ENCODE results near the gene STRIP2. TPM values are rescaled to one million over a fixed set of nuclear protein-coding genes. Genes with fewer than 3 reads are reported as not detected.
"Not testable (repeated sequence)": the region's sequence is repeated elsewhere in the genome, so short reads cannot be mapped to it uniquely, and the experiment has no call there.

Gene STRIP2
- total and polyA plus RNA-seq, 3 experiments from 2014 or later = 21.0 to 25.0 TPM; not detected in 1

DNA sequence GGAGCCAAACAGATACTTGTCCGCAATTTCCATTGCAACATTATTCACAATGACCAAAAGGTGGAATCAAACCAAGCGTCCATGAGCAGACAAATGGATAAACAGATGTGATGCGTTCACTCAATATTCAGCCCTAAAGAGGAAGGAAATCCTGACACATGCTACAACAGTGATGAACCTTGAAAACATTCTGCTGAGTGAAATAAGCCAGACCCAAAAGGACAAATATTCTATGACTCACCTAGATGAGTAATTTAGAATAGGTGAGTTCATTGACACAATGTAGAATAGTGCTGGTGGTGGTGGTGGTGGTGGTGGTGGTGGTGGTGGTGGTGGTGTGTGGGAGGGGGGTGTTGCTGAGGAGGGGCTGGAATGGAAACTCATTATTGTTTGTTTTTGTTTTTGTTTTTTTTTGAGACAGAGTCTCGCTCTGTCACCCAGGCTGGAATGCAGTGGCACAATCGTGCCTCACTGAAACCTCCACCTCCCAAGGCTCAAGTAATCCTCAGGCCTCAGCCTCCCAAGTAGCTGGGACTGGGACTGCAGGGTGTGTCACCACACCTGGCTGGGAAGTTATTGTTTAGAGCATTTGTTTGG, 96.7 kb downstream of the STRIP2 start:
- Histone ChIP-seq H3K4me1 (ENCODE audit: insufficient read depth, low read length) (peaks cover 8% of the 10 kb centered on the region), H3K9me3 (ENCODE audit: low read length) (no peaks in the 10 kb centered on the region), H3K27me3 (ENCODE audit: insufficient read depth, low read length, poor library complexity, severe bottlenecking) (no peaks in the 10 kb centered on the region), H3K4me3 (ENCODE audit: low read length) (no peak overlapping the region), H3K36me3 (ENCODE audit: insufficient read depth, low read length) (no peaks in the 10 kb centered on the region), H3K27ac (ENCODE audit: low read depth, low read length) (no peak overlapping the region)
- Mint-ChIP-seq H3K27me3 (no peaks in the 10 kb centered on the region), H3K4me3 (peak overlapping the region in 3 of 7 donors; percentile 11 to 20 (median 14)), H3K27ac (peak overlapping the region in 7 of 8 donors; percentile 11 to 44 (median 39)), H3K4me1 (peaks cover 17 to 26% (median 17%) of the 10 kb centered on the region in 3 donors), H3K9me3 (no peaks in the 10 kb centered on the region), H3K36me3 (peaks cover 0 to 1% (median 0%) of the 10 kb centered on the region in 3 donors)
- DNase-seq = no peak
- POLR2A ChIA-PET = no interaction called here
- CTCF ChIA-PET = interaction anchor here (1.3 kb wide), 1 partner anchor 163 kb away, joined by 3 read pairs; no protein-coding TSS in a partner anchor

DNA sequence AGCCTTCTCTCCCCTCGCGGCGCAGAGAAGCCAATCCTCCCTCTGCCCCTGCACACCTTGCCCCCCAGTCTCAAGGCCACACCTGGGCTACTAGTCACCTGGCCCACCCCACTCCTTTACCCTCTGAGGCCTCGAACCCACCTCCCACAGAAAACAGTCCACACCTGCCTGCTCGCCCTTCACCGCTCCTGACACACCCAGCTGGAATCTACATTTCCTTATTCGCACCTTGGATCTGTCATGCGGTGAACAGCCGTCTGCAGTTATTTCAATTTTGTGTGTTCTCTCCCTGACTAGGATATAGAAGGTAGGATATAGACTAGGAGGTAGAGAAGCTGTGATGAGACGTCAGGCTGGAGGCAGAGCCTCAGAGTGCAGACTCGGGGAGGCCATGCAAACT, 97.5 kb downstream of the STRIP2 start:
- no peak overlapping the region for H3K4me3 ChIP-seq (ENCODE audit: low read length)

DNA sequence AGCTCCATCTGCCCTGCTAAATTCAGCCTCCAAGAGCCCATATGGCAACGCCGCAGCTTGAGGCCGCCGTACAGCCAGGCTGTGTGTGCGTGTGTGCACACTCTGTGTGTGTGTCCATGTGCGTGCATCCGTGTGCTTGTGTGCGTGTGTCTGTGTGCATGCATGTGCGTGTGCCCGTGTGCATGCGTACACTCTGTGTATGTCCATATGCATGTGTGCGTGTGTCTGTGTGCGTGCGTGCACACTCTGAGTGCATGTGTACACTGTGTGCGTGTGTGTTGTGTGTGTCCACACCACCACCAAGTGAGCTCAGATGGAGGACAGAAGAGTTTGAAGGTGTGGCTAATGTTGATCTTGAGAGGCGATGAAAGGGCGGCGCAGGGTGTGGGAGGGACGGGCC, 98.1 kb downstream of the STRIP2 start:
- Mint-ChIP-seq H3K27ac (peak overlapping the region in 4 of 8 donors; percentile 29 to 74 (median 44)), H3K36me3 (peaks cover 0 to 1% (median 0%) of the 10 kb centered on the region in 3 donors), H3K4me1 (peaks cover 25 to 34% (median 26%) of the 10 kb centered on the region in 3 donors), H3K9me3 (no peaks in the 10 kb centered on the region), H3K27me3 (no peaks in the 10 kb centered on the region), H3K4me3 (peak overlapping the region in 1 of 7 donors; percentile 30)
- no peaks in the 10 kb centered on the region for H3K27me3 ChIP-seq (ENCODE audit: insufficient read depth, low read length, poor library complexity, severe bottlenecking)
- no peaks in the 10 kb centered on the region for H3K9me3 ChIP-seq (ENCODE audit: low read length)
- no peaks in the 10 kb centered on the region for H3K36me3 ChIP-seq (ENCODE audit: insufficient read depth, low read length)
- no peak for DNase-seq
- no peak overlapping the region for H3K4me3 ChIP-seq (ENCODE audit: low read length)
- ChIA-PET CTCF (no interaction called here), POLR2A (no interaction called here)
- H3K27ac ChIP-seq (ENCODE audit: low read depth, low read length) = no peak overlapping the region
- peaks cover 8% of the 10 kb centered on the region for H3K4me1 ChIP-seq (ENCODE audit: insufficient read depth, low read length)

More for the DNA sequence above, 97.5 kb downstream of the STRIP2 start:
- Mint-ChIP-seq H3K9me3 (no peaks in the 10 kb centered on the region), H3K36me3 (peaks cover 0 to 1% (median 0%) of the 10 kb centered on the region in 3 donors), H3K4me1 (peaks cover 25 to 34% (median 25%) of the 10 kb centered on the region in 3 donors), H3K4me3 (peak overlapping the region in 1 of 7 donors; percentile 36), H3K27me3 (no peaks in the 10 kb centered on the region), H3K27ac (peak overlapping the region in 1 of 8 donors; percentile 47)
- DNase-seq = no peak
- H3K36me3 ChIP-seq (ENCODE audit: insufficient read depth, low read length) = no peaks in the 10 kb centered on the region
- ChIA-PET CTCF (no interaction called here), POLR2A (no interaction called here)
- no peak overlapping the region for H3K27ac ChIP-seq (ENCODE audit: low read depth, low read length)
- H3K9me3 ChIP-seq (ENCODE audit: low read length) = no peaks in the 10 kb centered on the region
- H3K4me1 ChIP-seq (ENCODE audit: insufficient read depth, low read length) = peaks cover 8% of the 10 kb centered on the region
- no peaks in the 10 kb centered on the region for H3K27me3 ChIP-seq (ENCODE audit: insufficient read depth, low read length, poor library complexity, severe bottlenecking)

DNA sequence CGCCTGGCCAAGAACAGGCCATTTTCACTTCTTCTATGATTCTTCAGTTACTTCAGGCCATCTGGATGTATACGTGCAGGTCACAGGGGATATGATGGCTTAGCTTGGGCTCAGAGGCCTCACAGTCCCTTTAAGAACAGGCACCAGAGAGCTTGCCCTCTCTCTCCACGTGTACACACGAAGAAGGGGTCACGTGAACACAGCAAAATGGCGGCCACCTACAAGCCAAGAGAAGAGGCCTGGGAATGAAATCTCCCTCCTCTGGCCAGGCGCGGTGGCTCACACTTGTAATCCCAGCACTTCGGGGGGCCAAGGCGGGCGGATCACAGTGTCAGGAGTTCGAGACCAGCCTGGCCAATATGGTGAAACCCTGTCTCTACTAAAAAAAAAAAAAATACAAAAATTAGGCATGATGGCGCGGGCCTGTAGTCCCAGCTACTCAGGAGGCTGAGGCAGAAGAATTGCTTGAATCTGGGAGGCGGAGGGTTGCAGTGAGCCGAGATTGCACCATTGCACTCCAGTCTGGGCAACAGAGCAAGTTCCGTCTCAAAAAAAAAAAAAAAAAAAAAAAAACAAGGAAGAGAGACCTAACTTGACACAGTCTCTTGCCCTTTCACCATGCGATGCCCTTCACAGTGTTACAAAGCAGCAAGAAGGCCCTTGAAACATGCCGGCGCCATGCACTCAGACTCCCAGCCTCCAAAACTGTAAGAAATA, 100.5 kb downstream of the STRIP2 start:
- Mint-ChIP-seq H3K4me1 (peaks cover 31 to 43% (median 33%) of the 10 kb centered on the region in 3 donors), H3K4me3 (peak overlapping the region in 2 of 7 donors; percentile 13 to 28), H3K27ac (peak overlapping the region in 5 of 8 donors; percentile 7 to 89 (median 68))
- H3K27me3 ChIP-seq (ENCODE audit: insufficient read depth, low read length, poor library complexity, severe bottlenecking); H3K9me3 ChIP-seq (ENCODE audit: low read length); POLR2A ChIA-PET; H3K9me3 Mint-ChIP-seq; H3K27ac ChIP-seq (ENCODE audit: low read depth, low read length); H3K36me3 Mint-ChIP-seq; H3K4me1 ChIP-seq (ENCODE audit: insufficient read depth, low read length); DNase-seq; H3K36me3 ChIP-seq (ENCODE audit: insufficient read depth, low read length); H3K4me3 ChIP-seq (ENCODE audit: low read length); H3K27me3 Mint-ChIP-seq: not testable (repeated sequence)
- CTCF ChIA-PET = interaction anchor here (0.7 kb wide), 1 partner anchor 78 kb away, joined by 4 read pairs; no protein-coding TSS in a partner anchor

DNA sequence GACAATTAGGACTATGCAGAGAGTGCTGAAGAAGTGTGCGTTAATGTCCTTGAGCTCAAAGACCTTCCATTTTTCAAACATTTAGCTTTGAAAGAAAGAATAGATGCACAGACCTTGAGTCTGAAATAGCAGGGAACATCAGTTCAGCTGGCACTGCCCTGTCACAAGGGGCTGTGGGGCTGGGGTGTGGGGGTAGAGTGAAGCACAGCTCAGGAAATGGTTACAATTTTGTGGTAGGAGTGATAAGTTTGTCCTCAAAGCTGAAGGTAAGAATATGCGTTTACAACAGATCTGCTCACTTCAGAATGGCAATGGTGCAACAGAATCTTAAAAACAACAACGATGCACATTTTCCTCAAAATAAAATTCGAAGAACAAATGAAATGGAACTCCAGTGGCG, 101.7 kb downstream of the STRIP2 start:
- H3K4me1 ChIP-seq (ENCODE audit: insufficient read depth, low read length) = peaks cover 8% of the 10 kb centered on the region
- no peak overlapping the region for H3K4me3 ChIP-seq (ENCODE audit: low read length)
- CTCF ChIA-PET = interaction anchor here (0.8 to 1.0 kb wide), 2 partner anchors 18 to 72 kb away, joined by 3 read pairs; no protein-coding TSS in a partner anchor
- H3K27me3 ChIP-seq (ENCODE audit: insufficient read depth, low read length, poor library complexity, severe bottlenecking) = no peaks in the 10 kb centered on the region
- peak in 4 of 5 donors; percentile 16 to 54 (median 38) for DNase-seq
- Mint-ChIP-seq H3K27ac (peak overlapping the region; percentile 72 to 93 (median 87)), H3K27me3 (no peaks in the 10 kb centered on the region), H3K36me3 (peaks cover 0 to 1% (median 0%) of the 10 kb centered on the region in 3 donors), H3K4me1 (peaks cover 28 to 39% (median 29%) of the 10 kb centered on the region in 3 donors), H3K9me3 (peaks cover 0 to 1% (median 0%) of the 10 kb centered on the region in 5 donors), H3K4me3 (peak overlapping the region; percentile 66 to 89 (median 79))
- POLR2A ChIA-PET = no interaction called here
- no peaks in the 10 kb centered on the region for H3K9me3 ChIP-seq (ENCODE audit: low read length)
- peak overlapping the region; percentile 19 for H3K27ac ChIP-seq (ENCODE audit: low read depth, low read length)
- no peaks in the 10 kb centered on the region for H3K36me3 ChIP-seq (ENCODE audit: insufficient read depth, low read length)

DNA sequence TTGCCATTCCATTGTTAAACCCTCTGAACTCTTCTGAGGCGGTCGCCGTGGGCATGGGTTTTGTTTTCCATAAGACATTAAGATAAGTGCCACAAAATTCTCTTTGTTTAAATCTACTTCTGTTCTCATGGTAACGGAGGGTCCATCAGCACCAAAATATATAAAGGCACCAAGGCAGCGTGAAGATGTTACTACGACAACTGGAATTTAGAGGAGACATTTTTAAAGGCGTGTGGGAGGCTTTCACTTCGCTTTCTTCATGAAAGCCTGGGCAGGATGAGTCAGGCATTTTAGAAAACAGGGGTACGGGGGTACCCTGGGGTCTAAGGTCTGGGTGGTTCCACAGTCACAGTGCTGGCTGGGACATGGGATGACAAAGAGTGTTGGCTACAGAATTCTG, 102.1 kb downstream of the STRIP2 start:
- Mint-ChIP-seq H3K9me3 (peaks cover 0 to 1% (median 0%) of the 10 kb centered on the region in 5 donors), H3K27me3 (no peaks in the 10 kb centered on the region), H3K4me3 (peak overlapping the region; percentile 66 to 89 (median 79)), H3K36me3 (peaks cover 0 to 1% (median 0%) of the 10 kb centered on the region in 3 donors), H3K27ac (peak overlapping the region; percentile 72 to 93 (median 87)), H3K4me1 (peaks cover 27 to 35% (median 29%) of the 10 kb centered on the region in 3 donors)
- Histone ChIP-seq H3K4me1 (ENCODE audit: insufficient read depth, low read length) (peaks cover 8% of the 10 kb centered on the region), H3K27ac (ENCODE audit: low read depth, low read length) (peak overlapping the region; percentile 19), H3K9me3 (ENCODE audit: low read length) (no peaks in the 10 kb centered on the region), H3K27me3 (ENCODE audit: insufficient read depth, low read length, poor library complexity, severe bottlenecking) (no peaks in the 10 kb centered on the region), H3K4me3 (ENCODE audit: low read length) (no peak overlapping the region), H3K36me3 (ENCODE audit: insufficient read depth, low read length) (no peaks in the 10 kb centered on the region)
- ChIA-PET POLR2A (no interaction called here), CTCF (interaction anchor here (0.8 to 1.0 kb wide), 2 partner anchors 18 to 72 kb away, joined by 3 read pairs; no protein-coding TSS in a partner anchor)
- DNase-seq = no peak
